ENCODE data around the gene LAIR2.

GRCh38 chr19:54492568-54492967 is 10.1 kb upstream of the LAIR2 start:
- TF ChIP-seq CTCF (conservative IDR thresholded peaks at IDR 0.05) (no peak), EZH2 (IDR thresholded peaks at IDR 0.05; ENCODE audit: low read depth) (no peak)

Measured in PC-9 (cell line).